Occipital lobe (tissue), 2 donors: ENCODE measurements around the gene PTPRN2. TPM values are rescaled to one million over a fixed set of nuclear protein-coding genes. Genes with fewer than 3 reads are reported as not detected.
"Not testable (repeated sequence)": the region's sequence is repeated elsewhere in the genome, so short reads cannot be mapped to it uniquely, and the experiment has no call there.

ENCODE experiments used
- DNase-seq: peaks from one replicate; lab custom pipeline; 2025; lab: John Stamatoyannopoulos, UW
- total RNA-seq: library from RNA; depleted of rRNA; stranded (reverse); fragments of >200 nt; gene quantifications from one replicate; pipeline ENCODE4 v1.2.3, GENCODE V29; 2014

PTPRN2 gene
- total RNA-seq, 1 donor from 2014 or later = 62.2 TPM

GRCh38 chr7:158351899-158352729 lies 235.5 kb downstream of the PTPRN2 start:
- DNase-seq = not testable (repeated sequence)

- DNase-seq = no peak
Observed at GRCh38 chr7:158351481-158351880, 236.1 kb downstream of the PTPRN2 start.

GRCh38 chr7:158351051-158351450 lies 236.6 kb downstream of the PTPRN2 start:
- no peak for DNase-seq

- no peak for DNase-seq
Observed at GRCh38 chr7:158350166-158350900, 237.3 kb downstream of the PTPRN2 start.

- no peak for DNase-seq
Observed at GRCh38 chr7:158348446-158348845, 239.2 kb downstream of the PTPRN2 start.

GRCh38 chr7:158348039-158348438 lies 239.6 kb downstream of the PTPRN2 start:
- DNase-seq = not testable (repeated sequence)

GRCh38 chr7:158345731-158346130 lies 241.9 kb downstream of the PTPRN2 start:
- no peak for DNase-seq

GRCh38 chr7:158344706-158345300 lies 242.8 kb downstream of the PTPRN2 start:
- DNase-seq = no peak

- DNase-seq = no peak
Observed at GRCh38 chr7:158343936-158344455, 243.6 kb downstream of the PTPRN2 start.

- no peak for DNase-seq
Observed at GRCh38 chr7:158343526-158343925, 244.1 kb downstream of the PTPRN2 start.

- not testable (repeated sequence) for DNase-seq
Observed at GRCh38 chr7:158341097-158341496, 246.5 kb downstream of the PTPRN2 start.

GRCh38 chr7:158336952-158337351 lies 250.7 kb downstream of the PTPRN2 start:
- DNase-seq = not testable (repeated sequence)

GRCh38 chr7:158332516-158332915 lies 255.1 kb downstream of the PTPRN2 start:
- DNase-seq = not testable (repeated sequence)

- DNase-seq = not testable (repeated sequence)
Observed at GRCh38 chr7:158331826-158332450, 255.7 kb downstream of the PTPRN2 start.

- no peak for DNase-seq
Observed at GRCh38 chr7:158329686-158330085, 257.9 kb downstream of the PTPRN2 start.

- no peak for DNase-seq
Observed at GRCh38 chr7:158329014-158329610, 258.5 kb downstream of the PTPRN2 start.

- DNase-seq = no peak
Observed at GRCh38 chr7:158328376-158329013, 259.1 kb downstream of the PTPRN2 start.

- no peak for DNase-seq
Observed at GRCh38 chr7:158327571-158328180, 259.9 kb downstream of the PTPRN2 start.

GRCh38 chr7:158327012-158327411 lies 260.6 kb downstream of the PTPRN2 start:
- DNase-seq = no peak
